C4-2B (cell line): ENCODE measurements around the gene LAMC3.

Experiments
- ZFX ChIP-seq: fragments of 450-650 bp; IDR thresholded peaks from 2 replicates; pipeline ENCODE4 v1.6.1; 2017
- TF ChIP-seq, protein P1 (sequence below): fragments of 450-650 bp; conservative IDR thresholded peaks from 2 replicates; pipeline ENCODE4 v1.5.1; 2017; ENCODE audit warnings: mild to moderate bottlenecking

DNA sequence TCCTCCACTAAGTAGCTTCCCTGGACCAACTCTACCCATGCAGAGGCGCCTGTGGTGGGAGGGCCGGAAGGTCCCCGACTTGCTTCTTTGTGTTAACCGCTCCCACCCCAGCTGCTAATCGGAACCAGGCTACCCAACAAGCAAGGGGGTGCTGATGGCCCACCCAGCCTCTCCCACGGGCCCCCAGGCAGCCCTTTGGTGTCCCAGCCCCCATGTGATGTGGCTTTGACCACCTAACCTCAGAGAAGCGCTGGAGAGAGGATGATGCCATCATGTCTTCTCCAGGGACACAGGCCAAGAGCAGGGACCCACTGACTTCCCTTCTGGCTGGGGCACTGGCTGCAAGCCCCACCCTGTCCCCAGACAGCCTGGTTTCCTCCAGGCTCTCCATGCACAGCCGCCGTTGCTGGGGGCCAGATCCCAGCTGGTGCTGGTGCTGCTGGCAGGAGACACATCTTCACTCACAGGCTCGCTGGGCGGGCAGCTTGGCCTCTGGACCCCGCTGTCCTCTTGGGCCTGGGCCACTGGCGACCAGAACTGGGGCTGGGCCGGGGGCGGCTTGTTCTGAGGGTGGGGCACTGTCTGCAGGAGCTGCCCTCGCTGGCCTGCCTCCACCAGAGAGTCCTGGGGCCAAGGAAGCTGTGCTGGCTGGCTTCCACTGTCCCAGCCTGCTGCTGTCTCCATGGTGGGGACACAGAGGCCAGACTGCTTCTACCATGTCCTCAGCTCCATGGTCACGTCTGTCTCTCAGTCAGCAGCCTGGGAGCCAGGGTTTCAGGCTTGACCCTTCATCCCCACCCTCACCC lies 27.8 kb downstream of the LAMC3 start:
- TF ChIP-seq, protein P1, sequence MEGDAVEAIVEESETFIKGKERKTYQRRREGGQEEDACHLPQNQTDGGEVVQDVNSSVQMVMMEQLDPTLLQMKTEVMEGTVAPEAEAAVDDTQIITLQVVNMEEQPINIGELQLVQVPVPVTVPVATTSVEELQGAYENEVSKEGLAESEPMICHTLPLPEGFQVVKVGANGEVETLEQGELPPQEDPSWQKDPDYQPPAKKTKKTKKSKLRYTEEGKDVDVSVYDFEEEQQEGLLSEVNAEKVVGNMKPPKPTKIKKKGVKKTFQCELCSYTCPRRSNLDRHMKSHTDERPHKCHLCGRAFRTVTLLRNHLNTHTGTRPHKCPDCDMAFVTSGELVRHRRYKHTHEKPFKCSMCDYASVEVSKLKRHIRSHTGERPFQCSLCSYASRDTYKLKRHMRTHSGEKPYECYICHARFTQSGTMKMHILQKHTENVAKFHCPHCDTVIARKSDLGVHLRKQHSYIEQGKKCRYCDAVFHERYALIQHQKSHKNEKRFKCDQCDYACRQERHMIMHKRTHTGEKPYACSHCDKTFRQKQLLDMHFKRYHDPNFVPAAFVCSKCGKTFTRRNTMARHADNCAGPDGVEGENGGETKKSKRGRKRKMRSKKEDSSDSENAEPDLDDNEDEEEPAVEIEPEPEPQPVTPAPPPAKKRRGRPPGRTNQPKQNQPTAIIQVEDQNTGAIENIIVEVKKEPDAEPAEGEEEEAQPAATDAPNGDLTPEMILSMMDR, result no peak
- TF ChIP-seq ZFX, result no peak
